Astrocyte (in vitro differentiated cells and primary cell): ENCODE results near the gene STRIP1. TPM values are rescaled to one million over a fixed set of nuclear protein-coding genes. Genes with fewer than 3 reads are reported as not detected.

Experiments
- DNase-seq: peaks from one replicate; pipeline ENCODE4 v3.0.0-alpha.2; 2010; ENCODE audit warnings: low read depth
- FAIRE-seq: peaks from 2 replicates; lab custom pipeline; 2011; peaks lifted over from hg19 to GRCh38; lab: Jason Lieb, UNC
- H2AFZ ChIP-seq: 2 replicates; pipeline ENCODE4 v1.6.0; 2012; ENCODE audit warnings: low read depth, low read length, inconsistent platforms
- H3K27ac ChIP-seq: 2 replicates; pipeline ENCODE4 v1.5.1; 2011; ENCODE audit warnings: low read depth, low read length, inconsistent platforms
- H3K27me3 ChIP-seq: 2 replicates; pipeline ENCODE4 v1.6.0; 2011; ENCODE audit warnings: low read length, inconsistent platforms; ENCODE audit not compliant: insufficient read depth
- H3K36me3 ChIP-seq: 2 replicates; pipeline ENCODE4 v1.5.1; 2011; ENCODE audit warnings: low read length, inconsistent platforms; ENCODE audit not compliant: insufficient read depth
- H3K4me1 ChIP-seq: 2 replicates; pipeline ENCODE4 v1.5.1; 2011; ENCODE audit warnings: low read length, inconsistent platforms; ENCODE audit not compliant: insufficient read depth
- H3K4me2 ChIP-seq: 2 replicates; pipeline ENCODE4 v1.6.0; 2012; ENCODE audit warnings: low read length, inconsistent platforms
- H3K4me3 ChIP-seq: 2 replicates; pipeline ENCODE4 v1.5.1; 2011; ENCODE audit warnings: low read depth, mild to moderate bottlenecking, low read length, inconsistent platforms; ENCODE audit not compliant: insufficient read depth
- H3K79me2 ChIP-seq: 2 replicates; pipeline ENCODE4 v1.6.0; 2012; ENCODE audit warnings: mild to moderate bottlenecking, low read length, inconsistent platforms; ENCODE audit not compliant: insufficient read depth
- H3K9ac ChIP-seq: 2 replicates; pipeline ENCODE4 v1.6.0; 2012; ENCODE audit warnings: mild to moderate bottlenecking, low read length, inconsistent platforms
- H3K9me3 ChIP-seq: 2 replicates; pipeline ENCODE4 v1.5.1; 2012; ENCODE audit warnings: low read depth, mild to moderate bottlenecking, low read length, inconsistent platforms; ENCODE audit not compliant: insufficient read depth
- H4K20me1 ChIP-seq: 2 replicates; pipeline ENCODE4 v1.6.0; 2012; ENCODE audit warnings: low read length, inconsistent platforms; ENCODE audit not compliant: insufficient read depth
- H3K27ac Mint-ChIP-seq: one replicate; pipeline ENCODE4 v1.8.0; 2021; ENCODE audit warnings: mild to moderate bottlenecking, mixed read lengths; ENCODE audit not compliant: unreplicated experiment
- H3K27me3 Mint-ChIP-seq: one replicate; pipeline ENCODE4 v1.8.0; 2021; ENCODE audit warnings: low read depth, mixed read lengths; ENCODE audit not compliant: unreplicated experiment
- H3K36me3 Mint-ChIP-seq: one replicate; pipeline ENCODE4 v1.8.0; 2021; ENCODE audit warnings: low read depth, mixed read lengths; ENCODE audit not compliant: unreplicated experiment
- H3K4me1 Mint-ChIP-seq: one replicate; pipeline ENCODE4 v1.8.0; 2021; ENCODE audit warnings: low read depth, mixed read lengths; ENCODE audit not compliant: unreplicated experiment
- H3K4me3 Mint-ChIP-seq: one replicate; pipeline ENCODE4 v1.8.0; 2021; ENCODE audit warnings: mild to moderate bottlenecking, moderate library complexity, mixed read lengths; ENCODE audit not compliant: unreplicated experiment
- H3K9me3 Mint-ChIP-seq: one replicate; pipeline ENCODE4 v1.8.0; 2021; ENCODE audit warnings: mild to moderate bottlenecking, mixed read lengths; ENCODE audit not compliant: unreplicated experiment
- EZH2 ChIP-seq: IDR thresholded peaks from 2 replicates; pipeline ENCODE4 v1.6.1; 2012; ENCODE audit warnings: mild to moderate bottlenecking, low read length, inconsistent platforms; ENCODE audit not compliant: insufficient read depth
- total RNA-seq: library from RNA; stranded (reverse); gene quantifications from 2 replicates; pipeline ENCODE4 v1.2.1, GENCODE V29; 2021
- TF ChIP-seq, protein P1 (sequence below): IDR thresholded peaks from 2 replicates; pipeline ENCODE4 v1.5.1; 2011; ENCODE audit warnings: low read depth, mild to moderate bottlenecking, inconsistent platforms, low read length, moderate library complexity; ENCODE audit not compliant: insufficient read depth

STRIP1 gene
- total RNA-seq, 1 donor from 2014 or later = 40.8 TPM

DNA sequence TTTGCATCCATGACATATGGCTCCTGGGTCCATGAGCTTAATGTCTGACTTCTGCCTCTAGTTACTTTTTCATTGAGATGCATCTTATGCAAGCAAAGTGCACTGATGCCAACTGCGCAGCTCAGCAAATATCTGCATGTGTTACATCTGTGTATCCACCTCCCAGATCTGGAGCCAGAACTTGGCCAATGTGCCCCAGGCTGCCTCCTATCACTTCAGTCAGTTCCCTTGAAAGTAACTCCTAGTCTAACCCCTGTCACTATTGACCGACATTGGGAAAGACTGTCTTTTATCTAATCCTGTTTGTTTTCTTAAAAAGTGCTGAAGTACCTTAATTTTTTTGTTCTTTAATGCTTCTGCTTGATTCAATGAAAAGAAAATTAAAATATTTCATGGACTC is 58.6 kb downstream of the STRIP1 start:
- TF ChIP-seq, protein P1, sequence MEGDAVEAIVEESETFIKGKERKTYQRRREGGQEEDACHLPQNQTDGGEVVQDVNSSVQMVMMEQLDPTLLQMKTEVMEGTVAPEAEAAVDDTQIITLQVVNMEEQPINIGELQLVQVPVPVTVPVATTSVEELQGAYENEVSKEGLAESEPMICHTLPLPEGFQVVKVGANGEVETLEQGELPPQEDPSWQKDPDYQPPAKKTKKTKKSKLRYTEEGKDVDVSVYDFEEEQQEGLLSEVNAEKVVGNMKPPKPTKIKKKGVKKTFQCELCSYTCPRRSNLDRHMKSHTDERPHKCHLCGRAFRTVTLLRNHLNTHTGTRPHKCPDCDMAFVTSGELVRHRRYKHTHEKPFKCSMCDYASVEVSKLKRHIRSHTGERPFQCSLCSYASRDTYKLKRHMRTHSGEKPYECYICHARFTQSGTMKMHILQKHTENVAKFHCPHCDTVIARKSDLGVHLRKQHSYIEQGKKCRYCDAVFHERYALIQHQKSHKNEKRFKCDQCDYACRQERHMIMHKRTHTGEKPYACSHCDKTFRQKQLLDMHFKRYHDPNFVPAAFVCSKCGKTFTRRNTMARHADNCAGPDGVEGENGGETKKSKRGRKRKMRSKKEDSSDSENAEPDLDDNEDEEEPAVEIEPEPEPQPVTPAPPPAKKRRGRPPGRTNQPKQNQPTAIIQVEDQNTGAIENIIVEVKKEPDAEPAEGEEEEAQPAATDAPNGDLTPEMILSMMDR = no peak
- no peak for TF ChIP-seq EZH2
- Histone ChIP-seq H3K9ac (no peak overlapping the region), H3K79me2 (no peaks in the 10 kb centered on the region), H3K4me1 (no peaks in the 10 kb centered on the region), H3K4me2 (no peak overlapping the region), H3K27me3 (peaks cover 41% of the 10 kb centered on the region), H2AFZ (no peak overlapping the region), H3K36me3 (no peaks in the 10 kb centered on the region), H3K4me3 (no peak overlapping the region), H3K27ac (no peak overlapping the region), H3K9me3 (no peaks in the 10 kb centered on the region), H4K20me1 (no peaks in the 10 kb centered on the region)
- Mint-ChIP-seq H3K4me3 (no peak overlapping the region), H3K36me3 (peaks cover 4% of the 10 kb centered on the region), H3K9me3 (no peaks in the 10 kb centered on the region), H3K4me1 (peaks cover 20% of the 10 kb centered on the region), H3K27me3 (peaks cover 62% of the 10 kb centered on the region), H3K27ac (no peak overlapping the region)
- no peak for FAIRE-seq
- no peak for DNase-seq

DNA sequence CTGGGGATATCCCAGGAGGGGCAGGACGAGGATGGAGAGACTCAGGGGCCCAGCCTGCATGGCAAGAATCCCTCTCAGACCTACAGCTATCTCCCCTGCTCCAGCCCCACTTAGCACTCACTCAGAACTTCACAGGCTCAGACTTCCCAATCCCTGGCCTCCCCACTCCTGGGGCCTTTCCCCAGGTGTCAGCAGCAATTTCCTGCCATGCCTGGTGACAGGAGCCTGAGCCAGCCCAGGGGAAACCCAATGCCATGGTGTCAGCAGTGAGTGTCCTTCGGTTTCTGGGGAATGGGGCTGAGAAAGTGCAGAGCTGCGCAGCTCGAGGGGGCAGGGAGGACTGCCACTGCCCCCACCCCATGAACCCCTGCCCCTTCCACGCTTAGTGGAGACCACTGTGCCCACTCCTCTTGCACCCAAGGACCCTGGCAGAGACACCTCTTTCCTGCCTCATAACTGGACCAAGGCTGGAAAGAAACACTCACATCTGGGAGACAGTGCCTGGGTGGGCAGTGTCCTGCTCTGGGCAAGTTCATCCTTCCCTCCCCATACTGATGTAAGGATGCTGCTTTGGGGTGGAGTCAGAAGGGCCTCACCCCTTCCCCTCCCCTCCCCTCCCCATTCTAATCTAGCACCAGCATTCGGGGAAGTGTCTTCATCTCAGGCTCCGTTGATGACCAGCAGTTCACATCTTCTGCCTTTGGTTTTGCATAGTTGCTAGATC is 60.7 kb downstream of the STRIP1 start:
- H3K9ac ChIP-seq = no peak overlapping the region
- no peaks in the 10 kb centered on the region for H3K4me1 ChIP-seq
- Mint-ChIP-seq H3K9me3 (no peaks in the 10 kb centered on the region), H3K27me3 (peaks cover 71% of the 10 kb centered on the region), H3K27ac (no peak overlapping the region), H3K4me1 (peaks cover 15% of the 10 kb centered on the region), H3K4me3 (no peak overlapping the region), H3K36me3 (peaks cover 4% of the 10 kb centered on the region)
- H2AFZ ChIP-seq = no peak overlapping the region
- TF ChIP-seq EZH2 = no peak
- TF ChIP-seq, protein P1 = no peak
- no peak overlapping the region for H3K27ac ChIP-seq
- H3K79me2 ChIP-seq = no peaks in the 10 kb centered on the region
- H3K9me3 ChIP-seq = no peaks in the 10 kb centered on the region
- no peak overlapping the region for H3K4me3 ChIP-seq
- H3K36me3 ChIP-seq = no peaks in the 10 kb centered on the region
- no peaks in the 10 kb centered on the region for H4K20me1 ChIP-seq
- H3K27me3 ChIP-seq = peaks cover 42% of the 10 kb centered on the region
- DNase-seq (no peak), FAIRE-seq (no peak)
- H3K4me2 ChIP-seq = no peak overlapping the region

DNA sequence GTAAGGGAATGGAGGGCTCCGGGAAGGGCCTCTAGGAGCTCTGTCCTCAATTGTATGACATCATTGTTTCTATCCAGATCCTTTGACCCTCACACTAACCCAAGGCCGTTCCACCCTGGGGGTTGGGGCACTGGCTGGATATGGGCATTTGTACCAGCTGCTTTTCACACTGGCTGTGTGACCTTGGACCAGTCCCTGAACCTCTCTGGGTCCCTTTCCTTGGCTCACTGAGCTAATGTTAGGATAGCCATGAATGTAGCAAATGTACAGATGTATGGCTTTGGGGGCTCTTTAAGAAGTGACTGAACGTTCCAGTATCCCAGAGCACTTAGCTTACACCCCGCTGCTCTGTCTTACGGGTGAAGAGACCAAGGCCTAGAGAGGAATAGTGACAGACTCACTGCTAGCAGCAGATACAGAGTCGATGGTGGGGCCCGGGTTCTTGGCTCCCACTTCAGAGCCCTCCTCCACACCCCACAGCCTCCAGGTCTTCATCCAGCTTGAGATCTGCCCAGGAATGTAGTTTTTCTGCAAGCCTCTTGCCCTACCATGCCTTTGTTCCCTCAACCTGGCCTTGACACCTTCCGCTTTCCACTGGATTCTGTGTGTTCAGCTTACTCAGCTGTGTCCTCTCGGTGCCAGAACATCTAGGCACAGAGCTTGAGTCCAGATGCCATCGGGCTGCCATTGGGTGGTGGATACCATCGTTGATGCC is 63.2 kb downstream of the STRIP1 start:
- no peak for TF ChIP-seq EZH2
- TF ChIP-seq, protein P1 = no peak
- H3K36me3 Mint-ChIP-seq = peaks cover 2% of the 10 kb centered on the region
- Histone ChIP-seq H3K4me3 (no peak overlapping the region), H3K27ac (no peak overlapping the region), H3K79me2 (no peaks in the 10 kb centered on the region), H4K20me1 (no peaks in the 10 kb centered on the region), H3K27me3 (peaks cover 28% of the 10 kb centered on the region), H3K9ac (no peak overlapping the region), H3K4me2 (no peak overlapping the region), H2AFZ (no peak overlapping the region), H3K4me1 (peaks cover 4% of the 10 kb centered on the region), H3K9me3 (no peaks in the 10 kb centered on the region), H3K36me3 (no peaks in the 10 kb centered on the region)
- H3K4me1 Mint-ChIP-seq = peaks cover 10% of the 10 kb centered on the region
- H3K9me3 Mint-ChIP-seq = no peaks in the 10 kb centered on the region
- FAIRE-seq (no peak), DNase-seq (no peak)
- no peak overlapping the region for H3K4me3 Mint-ChIP-seq
- no peak overlapping the region for H3K27ac Mint-ChIP-seq
- peaks cover 70% of the 10 kb centered on the region for H3K27me3 Mint-ChIP-seq
